ENCODE data around the gene LCLAT1.
"Not testable (repeated sequence)": the region's sequence is repeated elsewhere in the genome, so short reads cannot be mapped to it uniquely, and the experiment has no call there.

LCLAT1 gene

GRCh38 chr2:30631051-30631671 is 184.1 kb downstream of the LCLAT1 start:
- in situ Hi-C loops (cut with HindIII; ENCODE audit: low sequenced_read_pairs), result no loop called here

DNA sequence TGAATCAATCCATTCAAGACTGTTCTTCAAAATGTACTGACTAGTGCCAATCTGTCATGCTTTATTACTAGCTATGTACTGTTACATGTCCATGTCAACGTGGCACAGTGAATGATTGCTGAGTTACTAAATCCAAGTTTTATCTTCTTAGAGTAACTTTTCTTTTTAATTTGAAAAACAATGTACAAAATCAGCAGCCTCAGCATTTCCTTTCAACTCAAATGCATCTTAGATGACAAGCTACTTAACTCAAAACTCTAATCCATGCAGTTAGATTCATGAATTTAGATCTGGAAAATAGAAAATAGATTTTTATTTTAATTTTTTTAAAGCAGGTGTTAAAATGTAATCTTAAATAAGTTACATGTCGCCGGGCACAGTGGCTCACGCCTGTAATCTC is 186.0 kb downstream of the LCLAT1 start:
- in situ Hi-C loops (cut with HindIII; ENCODE audit: low sequenced_read_pairs), result no loop called here

DNA sequence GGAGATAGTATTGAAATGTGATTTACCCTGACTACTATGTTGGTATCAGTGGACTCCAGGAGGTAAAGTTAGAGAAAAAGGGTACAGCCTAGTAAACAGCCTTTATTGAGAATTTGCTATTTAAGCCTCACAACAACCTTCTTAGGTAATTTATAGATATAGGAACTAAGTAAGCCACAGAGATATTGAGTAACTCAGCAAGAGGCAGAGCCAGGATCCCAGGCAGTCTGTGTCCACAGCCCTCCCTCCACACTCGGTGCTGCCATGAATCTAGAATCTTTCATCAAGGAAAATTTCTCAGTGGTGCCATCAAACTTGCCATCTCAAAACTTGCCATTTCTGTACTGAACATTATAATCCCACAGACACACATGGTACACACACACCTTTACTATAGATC is 189.3 kb downstream of the LCLAT1 start:
- in situ Hi-C loops (cut with HindIII; ENCODE audit: low sequenced_read_pairs), result loop anchor here (5.0 kb wide), 1 partner anchor 369 kb away; no protein-coding TSS in a partner anchor

GRCh38 chr2:30639836-30640235 is 192.8 kb downstream of the LCLAT1 start:
- in situ Hi-C loops (cut with HindIII; ENCODE audit: low sequenced_read_pairs), result loop anchor here (5.0 kb wide), 1 partner anchor 373 kb away; no protein-coding TSS in a partner anchor

DNA sequence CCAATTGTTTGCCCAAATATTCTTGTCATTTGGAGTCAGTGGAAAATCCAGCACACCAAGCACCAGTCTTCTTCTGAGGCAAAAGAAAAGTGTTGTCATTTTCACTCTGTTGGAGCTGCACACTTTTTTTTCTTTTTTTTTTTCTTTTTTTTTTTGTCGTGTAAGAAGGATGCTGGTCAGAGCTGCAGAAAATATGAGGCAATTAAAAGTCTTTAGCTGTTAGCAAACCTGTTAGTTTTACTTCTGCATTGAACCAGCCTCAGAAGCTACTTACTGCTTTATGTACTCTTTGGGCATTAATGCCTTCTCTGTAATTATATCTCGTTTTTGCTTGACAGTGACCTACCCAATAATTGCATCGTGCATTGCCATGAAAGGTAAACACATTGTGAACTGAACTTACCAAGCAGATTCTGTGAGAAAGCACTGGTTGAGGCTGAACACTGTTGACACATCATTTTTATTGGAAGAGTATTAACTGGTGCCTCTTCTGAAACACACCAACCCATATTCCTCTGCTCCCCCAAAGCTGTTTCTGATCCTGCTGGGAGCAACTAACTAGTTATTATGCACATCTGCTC is 194.8 kb downstream of the LCLAT1 start:
- in situ Hi-C loops (cut with HindIII; ENCODE audit: low sequenced_read_pairs), result no loop called here

DNA sequence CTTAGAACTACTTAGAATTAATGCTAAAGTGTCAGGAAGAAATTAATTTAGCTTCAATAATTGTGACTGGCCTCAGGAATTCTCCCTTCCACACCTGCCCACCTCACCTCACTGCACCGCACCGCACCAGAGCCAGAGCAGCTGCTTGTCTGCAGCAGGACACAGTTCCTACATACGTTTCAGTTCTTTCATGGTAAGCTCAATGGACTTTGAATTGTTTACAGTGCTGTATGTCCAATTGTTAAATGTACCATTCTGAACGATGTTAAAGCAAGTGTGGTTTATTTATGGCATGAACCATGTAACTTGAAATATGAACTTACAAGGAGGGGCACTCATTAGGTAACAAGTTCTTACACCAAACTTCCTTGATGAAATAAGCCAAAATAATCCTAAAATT is 196.0 kb downstream of the LCLAT1 start:
- in situ Hi-C loops (cut with HindIII; ENCODE audit: low sequenced_read_pairs), result not testable (repeated sequence)

DNA sequence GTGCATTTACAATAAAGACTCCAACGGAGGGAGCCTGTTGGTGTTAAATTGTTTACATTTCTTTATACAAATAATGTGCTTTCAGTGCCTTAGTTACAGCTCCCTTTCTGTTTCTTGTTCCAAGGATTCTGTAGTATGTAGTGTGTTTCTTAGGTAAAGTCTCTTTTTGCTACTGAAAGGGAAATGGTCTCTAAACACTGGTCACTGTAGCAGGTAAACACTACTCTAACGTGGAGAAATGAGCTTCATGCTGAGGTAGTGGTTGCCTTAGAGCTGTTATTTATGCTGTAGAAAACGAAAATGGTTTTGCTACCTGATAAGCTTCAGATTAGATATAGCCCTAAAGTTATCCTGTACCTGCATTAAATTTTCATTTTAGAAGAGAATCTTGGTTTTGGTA is 196.6 kb downstream of the LCLAT1 start:
- in situ Hi-C loops (cut with HindIII; ENCODE audit: low sequenced_read_pairs), result no loop called here

DNA sequence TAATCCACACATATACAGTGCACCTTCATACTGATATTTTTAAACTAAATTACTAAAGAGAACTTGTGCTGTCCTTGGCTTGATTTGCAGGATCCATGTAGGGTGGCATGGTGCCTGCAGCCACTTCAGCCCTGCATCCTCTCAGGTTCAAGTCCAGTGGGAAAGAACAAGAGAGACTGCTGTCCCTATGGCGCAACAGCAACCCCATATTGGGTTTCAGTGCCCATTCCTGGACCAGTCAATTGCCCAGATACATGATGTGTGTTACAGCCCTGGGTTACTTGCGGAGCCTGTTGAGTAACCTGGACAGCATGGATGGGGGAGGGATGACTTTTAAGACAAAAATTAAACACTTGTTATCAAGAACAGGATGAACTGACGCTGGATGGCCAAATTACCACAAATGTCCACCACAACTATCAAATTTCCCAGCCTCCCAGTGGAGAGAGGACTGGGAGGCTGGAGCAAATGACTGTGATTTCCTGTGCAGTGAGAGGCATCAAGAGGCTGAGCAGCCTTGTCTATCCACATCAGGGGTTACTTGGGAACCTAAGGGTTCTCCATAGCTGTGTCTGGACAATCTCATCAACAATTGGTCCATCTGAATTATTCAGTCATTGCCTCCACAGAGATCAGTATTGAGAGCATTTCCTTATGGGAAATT is 198.2 kb downstream of the LCLAT1 start:
- in situ Hi-C loops (cut with HindIII; ENCODE audit: low sequenced_read_pairs), result no loop called here

GRCh38 chr2:30645745-30646119 is 198.7 kb downstream of the LCLAT1 start:
- in situ Hi-C loops (cut with HindIII; ENCODE audit: low sequenced_read_pairs), result no loop called here

DNA sequence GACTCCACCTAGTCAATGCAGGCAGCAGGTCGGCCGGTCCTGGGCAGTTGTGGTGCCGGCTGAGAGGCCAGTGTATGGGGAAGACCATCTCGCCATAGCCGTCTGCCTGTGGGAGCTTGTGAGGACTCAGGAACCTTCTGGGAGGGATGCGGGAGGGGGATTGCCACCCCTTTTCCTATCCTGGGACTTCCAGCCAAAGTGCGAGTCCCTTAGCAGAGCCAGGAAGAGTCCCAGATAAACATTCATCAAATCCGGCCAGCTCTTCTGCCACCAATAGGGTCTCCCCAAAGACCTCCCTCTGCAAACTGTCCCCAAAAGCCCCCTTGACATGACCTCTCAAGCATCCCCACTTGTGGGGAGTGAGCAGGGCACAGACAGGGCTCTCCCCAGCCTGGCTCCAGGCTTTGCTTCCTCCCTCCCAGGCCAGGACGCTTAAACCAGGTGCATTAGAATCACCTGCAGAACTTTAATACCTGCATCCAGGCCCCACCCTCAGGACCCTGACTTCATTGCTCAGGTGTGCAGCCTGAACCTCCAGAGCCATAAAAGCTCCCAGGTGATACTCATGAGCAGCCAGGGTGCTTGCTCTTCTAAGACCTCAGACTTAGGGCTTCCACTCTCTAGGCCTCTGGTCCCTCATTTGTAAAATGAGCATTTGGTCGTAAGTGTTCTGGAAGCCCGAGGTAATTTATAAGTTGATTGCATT is 200.9 kb downstream of the LCLAT1 start:
- in situ Hi-C loops (cut with HindIII; ENCODE audit: low sequenced_read_pairs), result no loop called here

DNA sequence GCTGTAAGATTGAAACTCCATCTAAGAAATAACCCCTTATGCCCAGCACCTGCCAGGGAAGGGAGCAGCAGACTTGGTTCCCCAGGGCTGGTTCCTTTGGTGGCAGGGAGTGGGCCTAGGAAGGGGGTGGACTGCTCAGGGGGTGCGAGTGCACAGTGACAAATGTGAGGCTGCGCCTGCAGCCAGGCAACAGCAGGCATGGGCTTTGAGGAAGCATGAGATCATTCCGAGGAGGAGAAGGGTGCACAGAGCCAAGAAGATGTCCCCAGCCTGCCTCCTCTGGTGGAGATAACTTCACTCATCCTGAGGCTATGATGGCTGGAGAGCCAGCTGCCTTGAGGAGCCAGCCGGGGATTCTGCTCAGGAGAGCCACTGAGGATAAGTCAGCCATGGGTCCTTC is 202.2 kb downstream of the LCLAT1 start:
- in situ Hi-C loops (cut with HindIII; ENCODE audit: low sequenced_read_pairs), result no loop called here

DNA sequence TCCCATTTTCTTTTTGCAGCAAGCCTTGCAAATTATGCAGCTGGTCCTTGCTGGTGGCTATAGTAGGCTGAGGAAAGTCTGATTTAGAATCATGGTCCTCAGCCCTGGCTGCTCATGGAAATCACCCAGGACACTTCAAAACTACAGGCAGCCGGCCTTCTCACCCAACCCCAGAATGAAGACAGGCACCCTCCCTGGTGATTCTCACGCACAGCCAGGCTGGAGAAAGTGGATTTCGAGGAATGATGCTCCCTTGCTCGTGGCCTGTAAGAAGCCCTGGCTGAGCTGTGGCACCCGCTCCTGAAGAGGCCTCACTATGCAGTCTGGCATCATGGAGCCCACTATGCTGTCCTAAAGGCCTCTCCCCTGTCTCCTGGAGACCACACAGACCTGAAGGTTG is 202.8 kb downstream of the LCLAT1 start:
- in situ Hi-C loops (cut with HindIII; ENCODE audit: low sequenced_read_pairs), result no loop called here

DNA sequence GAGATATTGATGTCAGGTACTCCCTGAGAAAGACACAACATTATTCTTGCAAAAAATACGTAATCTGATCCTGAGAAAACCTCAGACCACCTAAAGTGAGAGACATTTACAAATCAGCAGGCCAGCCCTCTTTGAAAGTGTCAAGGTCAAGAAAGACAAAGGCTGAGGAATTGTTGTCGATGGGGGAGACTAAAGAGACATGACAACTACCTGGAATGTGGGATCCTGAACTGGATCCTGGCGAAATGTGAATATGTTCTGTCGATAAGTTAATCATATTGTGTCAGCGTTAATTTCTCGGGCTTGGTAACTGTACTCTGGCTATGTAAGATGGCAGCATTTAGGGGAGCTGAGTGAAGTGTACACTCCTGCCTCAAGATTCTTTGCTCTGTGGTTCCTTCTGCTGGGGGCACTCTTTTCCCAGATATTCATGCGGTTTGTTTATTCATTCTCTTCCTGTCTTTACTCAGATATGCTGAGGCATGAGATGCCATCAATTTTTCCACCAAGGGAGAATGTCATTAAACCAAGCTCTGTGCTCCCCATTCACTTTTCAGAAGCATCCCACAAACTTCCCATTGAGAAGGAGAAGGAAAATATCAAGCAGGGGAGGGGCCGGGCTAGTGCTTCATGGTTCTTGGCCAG is 205.3 kb downstream of the LCLAT1 start:
- in situ Hi-C loops (cut with HindIII; ENCODE audit: low sequenced_read_pairs), result no loop called here

DNA sequence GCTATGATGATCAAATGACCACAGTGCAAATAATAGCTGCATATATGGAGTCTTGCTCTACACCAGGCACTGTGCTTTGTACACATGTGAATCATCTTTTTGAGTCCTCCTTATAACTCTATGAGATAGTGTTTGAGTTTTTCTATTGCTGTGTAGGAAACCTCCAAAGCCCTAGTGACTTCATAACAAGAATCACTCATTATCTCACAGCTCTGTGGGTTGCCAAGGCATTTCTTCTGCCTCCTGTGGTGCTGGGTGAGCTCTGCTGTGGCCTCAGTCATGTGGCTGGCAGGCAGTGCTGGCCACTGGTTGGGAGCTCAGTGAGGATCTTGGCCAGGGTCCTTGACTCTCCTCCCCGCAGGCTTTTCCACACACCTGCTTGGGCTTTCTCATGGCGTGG is 206.8 kb downstream of the LCLAT1 start:
- in situ Hi-C loops (cut with HindIII; ENCODE audit: low sequenced_read_pairs), result no loop called here

DNA sequence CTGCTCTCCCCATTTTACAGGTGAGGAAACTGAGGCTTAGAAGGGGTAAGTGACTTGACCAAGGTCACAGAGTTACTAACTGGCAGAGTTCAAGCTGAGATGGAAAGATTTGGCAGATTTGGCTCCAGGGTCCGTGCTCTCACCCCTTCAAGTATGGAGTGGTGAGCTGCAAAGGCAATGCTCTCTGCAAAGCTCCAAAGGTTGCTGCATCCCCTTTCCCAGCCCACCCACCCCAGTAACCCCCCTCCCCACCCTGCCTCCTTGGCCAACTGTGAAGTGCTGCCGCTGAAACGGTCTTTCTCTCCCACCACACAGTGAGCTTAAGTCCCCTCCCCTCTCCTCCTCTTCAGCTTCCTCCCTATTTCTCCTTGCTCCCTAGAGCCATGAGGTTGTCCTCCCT is 207.4 kb downstream of the LCLAT1 start:
- in situ Hi-C loops (cut with HindIII; ENCODE audit: low sequenced_read_pairs), result no loop called here

- in situ Hi-C loops (cut with HindIII; ENCODE audit: low sequenced_read_pairs), result no loop called here
These were observed 208.2 kb downstream of the LCLAT1 start for GRCh38 chr2:30655211-30655610.

DNA sequence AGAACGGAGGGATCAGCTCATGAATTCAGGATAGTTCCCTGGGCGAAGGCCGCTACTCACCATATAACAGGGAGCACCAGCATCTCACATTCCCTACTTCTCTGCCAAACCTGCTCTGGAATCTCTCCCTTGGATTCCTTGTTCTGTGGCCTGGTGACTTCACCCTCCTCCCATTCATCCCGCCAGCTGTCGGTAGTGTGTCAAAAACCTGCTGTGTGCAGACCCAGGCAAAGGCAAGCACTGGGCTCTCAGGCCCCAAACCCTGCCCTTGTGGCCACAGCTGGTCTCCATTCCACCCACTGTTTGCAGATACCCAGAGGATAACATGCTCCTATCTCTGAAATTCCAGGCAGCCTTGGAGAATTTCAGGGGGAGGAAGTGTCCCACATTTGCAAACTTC is 208.6 kb downstream of the LCLAT1 start:
- in situ Hi-C loops (cut with HindIII; ENCODE audit: low sequenced_read_pairs), result no loop called here

DNA sequence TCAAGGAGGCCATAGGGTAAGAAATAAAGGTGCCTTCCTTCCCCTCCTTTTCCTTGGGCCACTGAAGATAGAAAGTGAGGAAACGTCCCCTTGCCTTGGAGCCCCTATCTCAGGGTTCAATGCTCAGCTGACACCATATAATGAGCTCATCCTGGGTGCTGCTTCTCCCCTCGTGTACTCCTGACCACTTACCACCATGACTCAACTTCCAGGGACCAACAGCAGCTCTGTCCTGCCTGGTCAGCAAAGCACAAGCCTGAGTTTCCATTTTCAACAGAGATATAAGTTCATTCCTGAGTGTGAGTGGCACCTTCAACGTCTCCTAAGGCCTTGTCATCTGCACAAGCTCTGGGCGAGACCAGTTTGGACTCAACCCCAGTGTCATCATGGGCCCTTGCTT is 209.0 kb downstream of the LCLAT1 start:
- in situ Hi-C loops (cut with HindIII; ENCODE audit: low sequenced_read_pairs), result no loop called here

DNA sequence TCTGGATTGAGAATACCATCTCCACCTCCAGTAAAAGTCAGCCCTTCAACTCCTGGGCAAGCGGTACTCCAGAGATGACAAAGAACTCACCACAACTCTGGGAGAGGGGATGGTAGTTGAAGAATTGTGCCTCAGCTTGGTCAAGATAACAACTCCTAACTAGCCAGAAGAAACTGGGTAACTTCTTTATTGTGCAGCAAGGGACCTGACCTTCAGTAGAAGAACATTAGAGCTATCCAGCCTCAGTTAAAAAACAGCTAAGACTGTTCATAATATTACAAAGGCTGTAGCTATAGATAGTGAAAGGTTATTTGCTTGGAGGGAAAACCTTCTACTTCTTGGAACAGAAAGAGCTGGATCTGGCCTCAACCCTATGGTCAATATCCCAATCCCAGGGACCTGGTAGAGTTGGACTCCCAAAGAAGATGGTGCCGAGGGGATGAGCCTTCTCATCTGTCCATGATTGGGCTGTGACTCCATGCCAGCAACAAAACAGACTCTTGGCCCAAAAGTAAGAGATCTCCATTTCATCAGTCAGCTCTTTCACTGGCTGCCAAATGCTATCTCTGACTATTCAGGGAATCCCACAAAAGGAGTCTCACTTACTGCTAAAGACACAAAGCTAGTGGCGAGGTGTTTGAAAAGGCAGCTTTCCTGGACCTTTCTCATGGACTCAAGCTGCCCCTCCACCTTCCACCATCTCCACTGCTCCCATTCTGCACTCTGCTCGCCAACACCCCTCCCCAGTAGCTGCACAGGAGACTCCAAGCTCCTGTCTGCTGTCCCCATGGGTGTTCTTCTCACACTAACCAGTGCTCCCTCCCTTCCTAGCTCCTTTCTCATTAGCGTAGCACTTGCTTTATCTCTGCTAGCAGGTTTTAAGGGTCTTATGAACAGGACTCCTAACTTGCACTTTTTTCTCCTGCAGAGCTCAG is 214.4 kb downstream of the LCLAT1 start:
- in situ Hi-C loops (cut with HindIII; ENCODE audit: low sequenced_read_pairs), result no loop called here
